KOPT-K1 (cell line): Measurements from ENCODE around the gene PDLIM7.

Source experiments
- H3K27ac ChIP-seq: fragments of 200-600 bp; sonication (generic); 2 replicates; pipeline ENCODE4 v1.5.1; 2016; ENCODE audit warnings: antibody characterized with exemption, mild to moderate bottlenecking, low read depth, low read length; ENCODE audit not compliant: poor library complexity, severe bottlenecking
- H3K36me3 ChIP-seq: fragments of 200-600 bp; sonication (generic); 2 replicates; pipeline ENCODE4 v1.5.1; 2017; ENCODE audit warnings: antibody characterized with exemption, mild to moderate bottlenecking, low read length, moderate library complexity; ENCODE audit not compliant: insufficient read depth
- H3K9me3 ChIP-seq: fragments of 200-600 bp; sonication (generic); 2 replicates; pipeline ENCODE4 v1.5.1; 2017; ENCODE audit warnings: antibody characterized with exemption, low read length, mild to moderate bottlenecking; ENCODE audit not compliant: insufficient read depth, poor library complexity, severe bottlenecking

The PDLIM7 gene

DNA sequence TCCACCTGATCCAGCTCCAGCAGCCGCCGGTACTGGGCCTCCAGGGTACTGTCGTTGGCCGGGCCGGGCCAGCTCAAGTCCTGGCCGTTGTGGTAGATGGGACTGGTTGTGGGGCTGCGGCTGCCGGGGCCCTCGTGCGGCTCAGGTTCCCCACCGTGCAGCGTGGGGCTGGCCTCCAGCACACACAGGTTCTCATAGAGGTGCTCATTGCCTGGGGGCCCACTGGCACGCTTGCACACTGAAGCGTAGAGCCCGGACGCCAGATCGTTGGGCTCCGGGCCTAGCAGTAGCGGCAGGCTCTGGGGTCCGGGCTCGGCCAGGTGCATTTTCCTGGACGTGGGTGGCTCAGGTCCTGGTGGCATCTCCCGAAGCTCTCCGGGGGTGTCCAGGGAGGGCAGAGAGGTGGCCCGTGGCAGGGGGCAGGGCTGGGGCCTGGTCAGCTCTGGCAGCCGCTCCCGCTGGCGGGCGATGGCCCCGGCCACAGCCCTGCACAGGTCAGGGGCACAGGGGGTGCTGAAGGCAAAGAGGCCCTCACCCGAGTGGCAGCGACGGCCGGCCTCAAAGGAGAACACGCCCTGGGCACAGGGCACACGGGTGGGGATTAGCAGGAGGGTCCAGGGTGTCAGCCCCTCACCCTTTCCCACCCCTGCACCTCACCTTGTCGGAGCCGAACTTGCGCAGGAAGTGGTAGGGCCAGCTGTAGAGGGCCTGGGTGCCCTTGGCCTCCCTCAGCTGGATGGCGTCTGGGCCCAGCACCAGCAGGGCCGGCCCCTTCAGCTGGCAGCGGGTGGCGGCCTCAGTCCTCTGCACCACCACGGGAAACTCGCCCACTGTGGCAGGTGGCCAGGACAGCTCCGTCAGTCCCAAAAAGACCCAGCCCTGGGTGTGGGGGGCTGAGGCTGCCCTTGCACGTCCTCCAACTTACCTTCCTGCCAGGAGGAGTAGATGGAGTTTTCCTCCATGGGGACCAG, 7.0 kb upstream of the PDLIM7 start:
- H3K27ac ChIP-seq = no peak overlapping the region
- no peaks in the 10 kb centered on the region for H3K9me3 ChIP-seq
- peaks cover 13% of the 10 kb centered on the region; the same call in 1 of the 2 replicates for H3K36me3 ChIP-seq

DNA sequence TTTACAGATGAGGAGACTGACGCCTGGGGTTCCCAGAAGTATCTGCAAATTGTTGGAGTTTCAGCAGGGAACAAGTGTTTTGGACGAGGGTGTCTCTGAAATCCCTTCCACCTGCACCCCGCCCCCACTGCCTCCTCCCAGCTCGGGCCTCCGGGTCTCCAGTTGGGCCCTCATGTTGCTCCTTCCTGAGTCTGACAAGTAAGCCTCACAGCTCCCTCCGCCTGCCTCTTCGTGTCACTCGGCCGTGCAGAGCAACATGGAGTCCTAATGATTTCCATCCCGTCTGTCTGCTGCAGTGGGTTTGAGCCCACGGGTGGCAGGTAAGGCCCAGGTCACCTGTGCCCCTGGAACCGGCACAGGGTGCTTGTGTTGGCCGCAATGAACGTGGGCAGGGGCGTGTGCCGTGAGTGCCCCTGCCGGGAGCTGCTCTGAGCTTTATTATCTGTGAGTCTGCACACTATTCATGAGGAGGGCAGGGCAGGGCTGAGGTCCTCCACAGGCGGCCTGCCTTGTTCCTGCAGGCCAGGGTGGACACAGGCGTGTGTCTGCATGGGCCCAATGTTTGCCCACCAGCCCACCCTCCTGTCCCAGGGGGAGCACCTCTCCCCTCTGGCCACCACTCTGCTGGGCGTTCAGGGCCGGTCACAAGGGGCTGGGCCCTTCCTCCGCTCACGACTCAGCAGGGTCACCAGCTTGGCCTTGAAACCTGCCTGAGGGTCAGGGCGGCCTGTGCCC, 6.1 kb upstream of the PDLIM7 start:
- H3K27ac ChIP-seq = no peak overlapping the region
- no peaks in the 10 kb centered on the region for H3K9me3 ChIP-seq
- peaks cover 8% of the 10 kb centered on the region; the same call in 1 of the 2 replicates for H3K36me3 ChIP-seq

DNA sequence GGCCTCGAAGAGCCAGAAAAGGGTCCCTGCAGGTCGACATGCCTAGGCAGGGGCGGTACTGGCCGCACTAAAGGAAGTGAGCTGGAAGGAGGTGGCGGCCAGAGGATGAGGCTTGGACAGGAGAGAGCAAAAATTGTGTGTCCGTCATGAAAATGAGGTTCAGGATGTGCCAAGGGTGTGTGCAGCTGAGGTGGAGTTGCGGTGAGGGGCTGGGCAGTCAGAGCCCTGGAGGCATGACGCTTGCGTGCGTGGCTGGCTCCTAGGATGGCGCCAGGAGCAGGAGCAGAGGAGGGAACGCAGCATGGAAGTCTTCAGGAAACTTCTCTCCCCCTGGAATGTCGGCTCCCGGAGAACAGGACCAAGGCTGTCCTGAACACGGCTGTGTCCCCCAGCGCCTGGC, 5.5 kb upstream of the PDLIM7 start:
- Histone ChIP-seq H3K36me3 (peaks cover 3% of the 10 kb centered on the region; the same call in 1 of the 2 replicates), H3K27ac (no peak overlapping the region), H3K9me3 (no peaks in the 10 kb centered on the region)

DNA sequence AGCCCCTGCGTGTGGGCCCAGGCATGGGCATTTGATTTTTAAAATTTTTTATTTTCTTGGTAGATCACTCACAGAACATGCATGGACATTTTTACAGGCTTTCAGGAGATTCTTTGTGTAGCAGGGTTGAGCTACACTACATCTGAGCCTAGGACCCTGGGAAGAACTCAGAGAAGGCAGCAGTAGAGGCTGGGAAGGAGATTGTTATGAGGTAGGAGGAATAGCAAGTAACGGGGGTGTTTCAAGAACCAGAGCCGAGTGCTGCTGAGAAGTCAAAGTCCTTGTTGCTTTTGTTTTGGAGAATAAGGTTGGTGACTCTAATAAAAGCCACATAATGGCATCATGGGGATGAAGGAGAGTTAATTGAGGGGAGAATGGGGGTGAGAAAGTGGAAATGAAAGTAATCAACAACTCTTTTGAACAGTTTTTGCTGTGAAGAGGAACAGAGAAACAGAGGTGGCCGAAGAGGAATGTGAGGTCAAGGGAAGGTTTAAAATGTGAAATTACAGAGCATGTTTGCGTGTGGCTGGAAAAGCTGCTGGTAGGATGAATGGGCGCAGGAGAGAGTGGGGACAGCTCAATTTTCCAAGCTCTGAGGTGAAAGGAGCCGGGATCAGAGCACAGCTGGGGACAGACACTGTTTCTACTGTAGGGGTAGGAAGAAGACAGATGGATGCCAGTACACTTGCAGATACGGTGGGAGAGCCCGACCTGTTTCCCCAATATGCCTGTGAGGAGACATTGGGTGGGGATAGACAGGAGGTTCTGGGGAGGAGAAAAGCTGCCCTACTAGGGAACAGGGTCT, 4.7 kb upstream of the PDLIM7 start:
- Histone ChIP-seq H3K27ac (no peak overlapping the region), H3K36me3 (no peaks in the 10 kb centered on the region; the same call in 1 of the 2 replicates), H3K9me3 (no peaks in the 10 kb centered on the region)

DNA sequence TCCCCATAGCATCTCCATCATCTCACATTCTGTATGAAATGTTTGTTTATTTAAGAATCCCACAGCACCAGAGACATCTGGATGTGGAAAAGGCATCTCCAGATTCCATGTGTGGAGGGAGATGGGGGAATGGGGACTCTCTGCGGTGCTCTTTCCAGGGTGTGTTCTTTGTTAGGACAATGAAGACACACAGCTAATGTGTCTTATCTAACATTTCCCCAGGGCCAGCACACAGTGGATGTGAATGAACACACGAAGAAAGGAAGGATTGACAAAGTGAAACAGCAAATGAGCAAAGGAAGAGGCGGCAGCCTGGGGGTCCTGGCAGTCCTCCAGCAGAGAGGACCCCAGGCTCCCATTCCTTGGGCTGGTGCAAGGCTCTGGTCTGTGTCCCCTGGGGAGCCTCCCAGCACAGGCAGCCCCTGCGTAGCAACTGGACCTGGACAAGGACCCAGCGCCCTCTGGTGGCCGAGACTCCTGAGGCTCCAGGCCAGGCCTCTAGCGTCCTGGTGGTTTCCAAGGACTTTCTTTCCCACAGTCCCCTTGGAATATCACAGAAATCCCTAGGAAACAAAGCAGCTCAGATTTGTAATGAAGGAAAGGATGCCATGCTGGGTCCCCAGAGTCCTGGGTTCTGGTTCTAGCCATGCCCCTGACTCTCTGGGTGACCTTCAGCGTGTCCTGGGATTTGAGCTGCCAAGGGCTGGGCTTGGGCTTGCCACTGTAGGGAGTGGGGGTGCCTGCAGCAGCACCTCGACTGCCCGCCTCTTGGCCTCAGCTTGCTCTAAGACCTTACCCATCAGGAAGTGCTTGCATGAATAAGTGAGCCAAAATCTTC, 3.5 kb upstream of the PDLIM7 start:
- Histone ChIP-seq H3K36me3 (no peaks in the 10 kb centered on the region; the same call in 1 of the 2 replicates), H3K27ac (no peak overlapping the region), H3K9me3 (no peaks in the 10 kb centered on the region)

DNA sequence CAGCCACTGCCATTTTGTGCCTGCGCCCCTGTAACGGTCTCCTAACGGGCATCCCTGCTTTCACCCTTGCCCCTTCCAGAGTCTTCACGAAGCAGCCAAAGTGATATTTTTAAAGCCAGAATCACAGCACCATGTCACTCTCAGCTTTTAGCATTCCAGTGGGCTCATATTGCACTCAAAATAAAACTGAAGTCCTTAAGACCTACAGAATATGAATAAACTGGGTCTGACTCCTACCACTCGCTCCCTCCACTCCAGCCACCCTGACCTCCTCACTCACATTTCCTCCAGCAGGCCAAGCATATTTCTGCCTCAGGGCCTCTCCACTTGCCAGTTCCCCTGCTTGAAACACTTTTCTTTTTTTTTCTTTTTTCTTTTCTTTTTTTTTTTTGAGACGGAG, 2.4 kb upstream of the PDLIM7 start:
- H3K36me3 ChIP-seq = no peaks in the 10 kb centered on the region; the same call in 1 of the 2 replicates
- no peaks in the 10 kb centered on the region for H3K9me3 ChIP-seq
- H3K27ac ChIP-seq = no peak overlapping the region

DNA sequence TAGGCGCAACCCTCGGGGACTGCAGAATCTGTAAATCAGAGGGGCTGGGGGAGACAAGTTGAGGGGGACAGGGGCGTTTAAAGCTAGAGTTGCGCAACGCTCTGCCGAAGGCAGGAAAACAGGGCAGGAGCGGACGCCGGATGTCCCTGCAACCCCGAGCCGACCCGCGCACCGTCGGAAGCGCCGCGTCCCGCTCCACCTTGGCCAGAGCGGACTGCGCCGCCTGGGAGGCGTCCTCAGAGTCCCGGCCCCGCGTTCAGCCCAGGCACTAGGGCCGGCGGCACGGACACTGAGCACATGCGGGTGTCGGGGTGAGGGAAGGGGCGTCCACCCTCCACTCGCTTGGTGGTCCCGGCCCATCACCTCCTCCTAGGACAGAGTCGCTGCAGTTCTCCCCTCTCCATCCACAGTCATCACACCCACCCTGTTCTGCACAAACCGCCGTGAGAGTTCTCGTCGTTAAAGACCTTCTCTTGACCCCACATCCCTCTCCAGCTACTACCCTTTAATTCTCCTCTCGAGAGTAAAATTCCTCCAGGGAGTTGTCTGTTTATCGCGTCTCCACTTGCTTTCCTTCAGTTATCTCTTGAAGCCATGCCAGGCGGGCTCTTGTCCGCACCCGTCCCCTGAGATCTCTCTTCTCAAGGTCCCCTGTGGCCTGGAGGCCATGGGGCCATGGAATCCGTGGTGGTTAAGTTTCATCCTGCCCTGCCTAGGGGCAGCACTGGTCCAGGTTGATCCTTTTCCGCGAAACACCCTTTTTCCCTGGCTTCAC, 796 bp upstream of the PDLIM7 start:
- no peaks in the 10 kb centered on the region for H3K36me3 ChIP-seq
- H3K9me3 ChIP-seq = no peaks in the 10 kb centered on the region
- H3K27ac ChIP-seq = no peak overlapping the region

DNA sequence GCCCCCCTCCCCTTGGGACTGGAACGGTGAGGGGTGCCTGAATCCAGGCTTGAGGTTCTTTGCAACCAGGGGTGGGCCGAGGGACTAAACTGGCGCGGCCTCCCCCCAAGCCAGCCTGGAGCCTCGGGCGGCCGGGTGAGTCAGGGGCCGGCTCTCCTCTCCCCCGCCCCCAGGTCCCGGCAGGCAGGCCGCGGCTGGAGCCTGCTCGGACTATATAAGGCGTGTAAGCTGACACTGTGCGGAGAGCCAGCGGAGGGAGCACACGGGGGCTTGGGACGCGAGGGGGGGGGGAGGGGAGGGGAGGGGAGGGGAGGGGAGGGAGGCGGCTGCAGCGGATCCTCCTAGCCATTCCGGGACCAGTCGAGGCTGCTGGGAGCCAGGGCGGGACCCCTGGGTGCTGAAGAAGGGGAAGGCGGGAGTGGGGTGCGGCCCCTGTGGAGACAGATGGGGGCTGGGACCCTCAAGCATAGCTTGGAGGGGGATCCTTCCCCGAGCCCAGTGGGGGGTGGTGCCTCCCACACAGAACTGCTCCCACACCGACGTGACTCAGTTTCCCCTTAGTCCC, 595 bp downstream of the PDLIM7 start:
- no peaks in the 10 kb centered on the region for H3K9me3 ChIP-seq
- no peaks in the 10 kb centered on the region for H3K36me3 ChIP-seq
- H3K27ac ChIP-seq = peak overlapping the region; percentile 53

DNA sequence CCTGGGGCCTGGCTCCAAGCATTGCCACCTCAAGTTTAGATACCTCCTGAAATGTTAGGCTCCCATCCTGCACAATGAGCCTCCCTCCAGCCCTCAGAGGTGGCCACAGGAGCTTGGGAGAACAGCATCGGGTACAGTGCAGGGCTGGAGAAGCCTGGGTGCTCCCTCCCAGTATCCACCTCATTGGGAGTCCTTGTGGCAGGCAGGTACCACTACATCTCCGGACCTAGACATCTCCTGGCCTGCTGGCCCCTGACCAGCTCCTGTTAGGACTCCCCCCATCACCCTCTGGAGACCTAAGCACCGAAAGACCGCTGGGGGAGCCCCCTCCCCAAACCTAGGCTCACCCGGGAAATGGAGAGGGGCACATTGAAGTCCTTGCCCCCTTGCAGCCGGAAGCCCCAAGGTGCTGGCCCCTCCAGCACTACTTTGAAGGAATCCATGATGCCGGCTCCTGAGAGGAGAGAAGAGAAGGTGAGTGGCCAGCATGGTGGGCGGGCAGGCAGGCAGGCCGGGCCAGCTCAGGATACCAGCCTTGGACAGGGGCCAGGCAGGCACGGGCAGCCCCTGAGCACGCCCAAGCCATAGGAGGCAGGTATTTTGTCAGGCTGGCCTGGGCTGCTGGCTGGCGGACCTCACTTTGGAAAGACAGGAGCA, 1.2 kb downstream of the PDLIM7 start:
- Histone ChIP-seq H3K36me3 (no peaks in the 10 kb centered on the region), H3K27ac (no peak overlapping the region), H3K9me3 (no peaks in the 10 kb centered on the region)

DNA sequence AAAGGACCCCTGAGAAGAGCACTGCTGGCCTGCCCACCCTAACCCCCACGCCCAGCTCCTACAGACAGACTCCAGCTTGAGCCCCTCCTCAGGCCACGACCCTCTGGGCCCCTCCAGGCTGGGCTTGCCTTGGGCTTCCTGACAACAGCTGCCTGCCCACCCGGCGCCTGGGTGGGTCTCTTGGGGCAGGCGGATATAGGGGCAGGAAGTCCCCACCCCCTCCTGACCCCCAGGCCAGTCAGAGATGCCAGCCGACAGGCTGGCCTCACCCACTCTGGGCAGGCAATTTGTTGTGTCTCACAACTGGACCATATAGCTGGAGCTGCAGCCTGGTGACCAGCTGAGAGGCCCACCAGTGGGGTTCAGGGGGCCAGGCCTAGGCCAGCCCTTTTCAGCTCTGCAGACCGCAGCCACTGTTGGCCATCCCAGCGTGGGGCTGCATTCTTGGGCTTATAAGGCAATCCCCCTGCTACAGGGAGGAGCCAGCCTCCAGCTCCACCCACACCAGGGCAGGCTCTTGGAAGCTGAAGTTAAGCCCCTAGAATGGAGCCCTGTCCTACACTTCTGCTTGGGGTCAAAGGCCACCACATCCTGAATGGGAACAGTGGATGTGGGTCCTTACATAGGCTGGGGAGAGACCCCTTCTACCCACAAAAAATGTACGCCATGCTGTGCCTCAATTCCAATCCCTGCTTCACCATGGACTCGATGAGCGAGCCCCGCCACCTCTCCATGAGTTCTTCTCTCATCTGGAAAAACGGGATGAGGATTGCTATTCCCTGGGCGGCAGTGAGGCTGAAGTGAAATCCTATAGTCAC, 2.0 kb downstream of the PDLIM7 start:
- no peaks in the 10 kb centered on the region for H3K9me3 ChIP-seq
- no peak overlapping the region for H3K27ac ChIP-seq
- no peaks in the 10 kb centered on the region for H3K36me3 ChIP-seq

DNA sequence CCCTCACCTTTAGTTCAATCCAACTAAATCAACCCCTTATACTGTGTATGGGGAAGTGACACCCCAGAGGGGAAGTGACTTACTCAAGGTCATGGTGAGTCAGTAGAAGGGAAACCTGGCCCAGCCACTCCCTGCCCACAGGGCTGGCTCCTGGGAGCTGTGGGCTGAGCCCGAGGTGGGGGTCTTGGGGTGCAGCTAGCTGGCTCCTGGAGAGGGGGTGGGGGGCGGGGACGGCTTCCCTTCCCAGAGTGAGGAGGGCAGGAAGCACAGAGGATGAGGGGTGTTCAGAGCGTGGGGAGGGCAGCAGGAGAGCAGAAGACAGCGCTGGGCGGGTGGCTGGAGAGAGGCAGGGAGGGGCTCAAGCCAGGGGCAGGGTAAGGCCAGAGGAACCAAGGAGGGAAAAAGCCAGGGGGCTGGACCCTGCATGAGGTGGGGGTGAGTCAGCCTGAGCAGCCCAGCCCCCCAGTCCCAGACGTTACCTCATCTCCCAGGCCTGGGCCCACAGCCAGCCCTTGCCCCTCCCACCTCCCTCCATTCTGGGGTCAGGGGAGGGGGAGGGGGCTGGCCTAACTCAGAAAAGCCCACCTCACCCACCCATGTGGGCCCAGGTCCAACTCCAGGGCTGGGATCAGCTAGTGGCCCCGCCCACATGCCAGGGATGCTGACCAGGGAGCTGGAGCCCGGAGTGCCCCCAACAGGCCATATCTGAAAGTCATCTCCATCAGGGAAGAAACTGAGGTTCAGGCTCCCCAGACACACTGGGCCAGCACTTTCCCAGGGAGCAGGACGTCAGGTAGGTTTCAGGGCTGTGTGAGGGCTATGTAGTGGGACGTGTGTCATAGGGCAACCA, 2.8 kb downstream of the PDLIM7 start:
- no peaks in the 10 kb centered on the region for H3K9me3 ChIP-seq
- H3K27ac ChIP-seq = no peak overlapping the region
- no peaks in the 10 kb centered on the region for H3K36me3 ChIP-seq
